A673 (cell line): ENCODE results near the gene SPEG. TPM values are rescaled to one million over a fixed set of nuclear protein-coding genes. Genes with fewer than 3 reads are reported as not detected.

ENCODE experiments used
- BruUV-seq: library from RNA; stranded (reverse); fragments of 400-500 nt; replicated peaks from 2 replicates; lab custom pipeline; 2021; lab: Mats Ljungman, UMichigan
- CTCF ChIA-PET: fragments of 300-600 bp; sonication (Branson Sonifier 250); formaldehyde crosslinking; loops from one replicate; lab custom pipeline; 2022; ENCODE audit warnings: antibody characterized with exemption; lab: Charles Lee
- POLR2A ChIA-PET: fragments of 300-600 bp; sonication (Branson Sonifier 250); formaldehyde crosslinking; loops from one replicate; lab custom pipeline; 2022; ENCODE audit warnings: antibody characterized with exemption; ENCODE audit not compliant: low non-redundant PET; lab: Charles Lee
- DNase-seq: peaks from one replicate; pipeline ENCODE4 v3.0.0-alpha.2; 2015; ENCODE audit warnings: low spot score
- H3K27ac ChIP-seq: fragments of 200-600 bp; sonication (generic); 2 replicates; pipeline ENCODE4 v1.5.1; 2016; ENCODE audit warnings: mixed run types, low read depth, mild to moderate bottlenecking, mixed read lengths, antibody characterized with exemption, low read length; ENCODE audit not compliant: poor library complexity, severe bottlenecking
- H3K27me3 ChIP-seq: fragments of 200-600 bp; sonication (generic); replicated peaks from 2 replicates; pipeline ENCODE4 v1.6.1; 2017; ENCODE audit warnings: mixed run types, low read depth, mild to moderate bottlenecking, mixed read lengths, antibody characterized with exemption, low read length; ENCODE audit not compliant: insufficient read depth, poor library complexity
- H3K36me3 ChIP-seq: fragments of 200-600 bp; sonication (generic); 2 replicates; pipeline ENCODE4 v1.6.1; 2016; ENCODE audit warnings: mixed run types, mild to moderate bottlenecking, mixed read lengths, antibody characterized with exemption, low read length; ENCODE audit not compliant: insufficient read depth, poor library complexity, severe bottlenecking
- H3K4me1 ChIP-seq: fragments of 200-600 bp; sonication (generic); 2 replicates; pipeline ENCODE4 v1.6.1; 2017; ENCODE audit warnings: mixed run types, mild to moderate bottlenecking, mixed read lengths, antibody characterized with exemption, low read length; ENCODE audit not compliant: insufficient read depth, poor library complexity, severe bottlenecking
- H3K4me3 ChIP-seq: fragments of 200-600 bp; sonication (generic); 2 replicates; pipeline ENCODE4 v1.5.1; 2016; ENCODE audit warnings: low read depth, mixed run types, mild to moderate bottlenecking, mixed read lengths, low read length; ENCODE audit not compliant: poor library complexity, severe bottlenecking
- H3K9me3 ChIP-seq: fragments of 200-600 bp; sonication (generic); 2 replicates; pipeline ENCODE4 v1.6.1; 2016; ENCODE audit warnings: mixed run types, low read depth, mild to moderate bottlenecking, mixed read lengths, antibody characterized with exemption, low read length; ENCODE audit not compliant: poor library complexity, severe bottlenecking
- CTCF ChIP-seq: fragments of 300-800, 200-600 bp; sonication (generic); conservative IDR thresholded peaks from 2 replicates; pipeline ENCODE4 v1.5.1; 2017; ENCODE audit warnings: low read depth, mild to moderate bottlenecking, antibody characterized with exemption, low read length, moderate library complexity, mixed read lengths
- EZH2 ChIP-seq: fragments of 200-600 bp; sonication (generic); IDR thresholded peaks from 2 replicates; pipeline ENCODE4 v1.6.1; 2017; ENCODE audit warnings: borderline replicate concordance, low read depth, mild to moderate bottlenecking, mixed read lengths, antibody characterized with exemption, low read length; ENCODE audit not compliant: poor library complexity, severe bottlenecking
- intact Hi-C: fragments of 100-400 bp; cut with micrococcal nuclease; formaldehyde crosslinking; loops from one replicate; pipeline ENCODE4 v1.10.0; 2022; ENCODE audit not compliant: unreplicated experiment
- total RNA-seq: library from RNA; stranded (reverse); gene quantifications from 2 replicates; pipeline ENCODE4 v1.2.3, GENCODE V29; 2021

The SPEG gene
- total RNA-seq, 1 experiment from 2014 or later: 8.4 TPM

DNA sequence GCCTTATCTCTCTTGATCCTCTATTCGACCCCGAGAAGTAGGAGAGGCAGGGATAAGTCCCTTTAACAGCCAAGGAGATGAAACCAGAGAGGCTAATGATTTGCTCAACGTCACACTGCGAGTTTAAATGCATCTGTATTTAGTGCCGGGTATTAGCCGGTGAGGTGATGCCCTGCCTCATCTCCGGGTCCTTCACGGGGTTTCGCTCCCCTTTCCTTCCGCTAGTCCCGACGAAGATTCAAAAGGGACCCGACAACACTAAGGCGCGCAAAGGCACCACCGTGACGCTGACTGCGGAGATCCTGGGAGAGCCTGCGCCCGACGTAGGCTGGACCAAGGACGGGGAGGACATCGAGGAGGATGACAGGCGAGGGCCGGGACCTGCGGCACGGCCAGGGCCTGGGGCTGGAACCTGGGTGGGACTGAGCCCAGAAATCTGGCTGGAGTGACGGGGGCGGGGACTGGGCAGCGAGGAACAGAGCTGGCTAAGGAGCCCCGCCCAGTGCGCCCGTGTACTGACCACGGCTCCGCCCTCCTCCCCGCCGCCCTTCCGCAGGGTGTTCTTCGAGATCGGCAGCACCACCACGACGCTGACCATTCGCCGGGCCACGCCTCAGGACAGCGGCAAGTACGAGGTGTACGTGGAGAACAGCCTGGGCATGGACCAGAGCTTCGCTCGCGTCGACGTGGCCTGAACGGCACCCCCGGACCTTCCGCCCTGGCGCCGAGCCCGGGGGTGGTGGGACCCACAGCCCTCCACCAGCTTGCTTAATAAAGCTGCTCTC is 63.0 kb downstream of the SPEG start:
- POLR2A ChIA-PET: no interaction called here
- DNase-seq: no peak
- TF ChIP-seq EZH2 (no peak), CTCF (no peak)
- Histone ChIP-seq H3K27me3 (no peaks in the 10 kb centered on the region), H3K36me3 (no peaks in the 10 kb centered on the region), H3K4me3 (peak overlapping the region; percentile 57), H3K27ac (peak overlapping the region; percentile 39), H3K4me1 (peaks cover 26% of the 10 kb centered on the region), H3K9me3 (no peaks in the 10 kb centered on the region)
- intact Hi-C loops: no loop called here
- BruUV-seq: no TSS peak
- CTCF ChIA-PET: interaction anchor here (0.5 to 6.8 kb wide), 4 partner anchors 12 to 44 kb away, joined by 3 to 101 read pairs (median 7); no protein-coding TSS in a partner anchor

DNA sequence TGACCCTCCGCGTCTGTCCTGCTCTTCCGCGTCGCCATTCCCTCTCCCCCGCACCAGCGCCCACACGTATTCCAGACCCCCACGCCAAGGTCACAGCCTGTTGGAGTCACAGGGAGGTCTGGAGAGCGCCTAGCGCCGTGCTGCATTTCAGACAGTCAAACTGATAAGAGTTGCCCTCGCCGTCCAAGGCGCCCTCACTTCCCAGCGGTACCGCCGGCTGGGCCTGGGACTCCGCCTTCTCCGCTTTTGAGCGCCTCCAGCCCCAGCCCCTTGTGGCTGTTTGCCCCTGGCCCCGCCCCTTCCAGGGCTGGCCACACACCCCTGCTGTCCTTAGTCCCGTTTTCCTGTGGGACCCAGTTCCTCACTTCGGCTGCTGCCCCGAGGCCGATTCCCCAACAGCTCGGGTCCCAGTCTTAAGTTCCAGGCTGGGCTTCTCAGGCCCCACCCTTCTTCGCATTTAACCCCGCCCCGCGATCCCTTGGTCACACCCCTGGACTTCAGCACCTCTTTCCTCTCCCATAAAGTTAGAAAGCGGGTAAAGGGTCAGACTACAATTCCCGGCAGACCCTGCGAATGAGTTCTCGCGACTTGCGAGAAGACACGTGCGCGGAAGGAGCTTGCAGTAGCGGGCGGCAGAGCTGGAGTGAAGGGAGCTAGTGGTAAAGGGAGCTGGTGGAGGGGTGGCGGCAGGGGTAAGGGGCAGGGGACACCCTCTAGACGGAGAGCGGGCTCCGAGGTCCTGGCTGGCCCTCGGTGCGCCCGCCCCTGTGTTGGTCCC is 63.8 kb downstream of the SPEG start, which contains the start of gene GMPPA:
Gene GMPPA (plus strand): TSS at position 612 of the 778 bp plus-strand sequence. CDS start 1,085 bp downstream, outside the sequence.
- H3K4me1 ChIP-seq: peaks cover 26% of the 10 kb centered on the region
- H3K27me3 ChIP-seq: no peaks in the 10 kb centered on the region
- TF ChIP-seq CTCF (no peak), EZH2 (no peak)
- POLR2A ChIA-PET: interaction anchor here (0.6 kb wide), 1 partner anchor 12 kb away, joined by 9 read pairs; no protein-coding TSS in a partner anchor
- CTCF ChIA-PET: interaction anchor here (0.5 to 6.8 kb wide), 8 partner anchors 9 to 62 kb away, joined by 3 to 101 read pairs (median 4); no protein-coding TSS in a partner anchor
- DNase-seq: peak; percentile 99
- peak within 1 kb of the TSS; percentile 79 for H3K27ac ChIP-seq
- intact Hi-C loops: no loop called here
- no peaks in the 10 kb centered on the region for H3K9me3 ChIP-seq
- no TSS peak for BruUV-seq
- H3K4me3 ChIP-seq: peak within 1 kb of the TSS; percentile 57
- no peaks in the 10 kb centered on the region for H3K36me3 ChIP-seq

DNA sequence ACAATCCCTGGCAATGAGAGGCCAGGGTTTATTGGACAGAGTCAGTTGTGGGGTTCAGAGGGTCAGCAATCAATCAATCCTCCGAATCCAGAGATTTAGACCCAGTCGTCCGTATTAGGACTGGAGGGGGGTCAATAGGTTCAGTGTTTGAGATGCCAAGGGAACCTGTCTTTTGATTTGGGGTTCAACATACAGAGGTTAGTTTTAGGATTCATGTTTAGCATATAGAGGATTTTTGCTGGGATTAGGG is 64.3 kb downstream of the SPEG start:
- TF ChIP-seq EZH2 (no peak), CTCF (no peak)
- POLR2A ChIA-PET: no interaction called here
- CTCF ChIA-PET: interaction anchor here (0.6 to 6.8 kb wide), 8 partner anchors 9 to 62 kb away, joined by 3 to 101 read pairs (median 3); no protein-coding TSS in a partner anchor
- Histone ChIP-seq H3K4me1 (peaks cover 26% of the 10 kb centered on the region), H3K27me3 (no peaks in the 10 kb centered on the region), H3K9me3 (no peaks in the 10 kb centered on the region), H3K36me3 (no peaks in the 10 kb centered on the region), H3K4me3 (peak overlapping the region; percentile 57), H3K27ac (peak overlapping the region; percentile 79)
- intact Hi-C loops: no loop called here
- BruUV-seq: no TSS peak
- no peak for DNase-seq
